Measurements from ENCODE around the gene UXS1.

Gene UXS1

GRCh38 chr2:106065268-106065982, 128.7 kb downstream of the UXS1 start:
- DNase-seq (ENCODE audit: low spot score in 2 of 2) = no peak
- H3K4me1 Mint-ChIP-seq = peaks cover 38% of the 10 kb centered on the region
- peak; percentile 24 for ATAC-seq (replicated peaks; ENCODE audit: extremely low read depth, poor library complexity, severe bottlenecking)
- peaks cover 31% of the 10 kb centered on the region for H3K27me3 Mint-ChIP-seq
- peak overlapping the region; percentile 65 for H3K27ac Mint-ChIP-seq (ENCODE audit: low read depth)
- H3K36me3 Mint-ChIP-seq (ENCODE audit: insufficient read depth) = peaks cover 3% of the 10 kb centered on the region
- H3K9me3 Mint-ChIP-seq = no peaks in the 10 kb centered on the region
- H3K4me3 Mint-ChIP-seq = peak overlapping the region; percentile 72

- H3K36me3 Mint-ChIP-seq (ENCODE audit: insufficient read depth) = peaks cover 3% of the 10 kb centered on the region
- ATAC-seq (replicated peaks; ENCODE audit: extremely low read depth, poor library complexity, severe bottlenecking) = no peak
- H3K9me3 Mint-ChIP-seq = no peaks in the 10 kb centered on the region
- peaks cover 16% of the 10 kb centered on the region for H3K27me3 Mint-ChIP-seq
- H3K4me1 Mint-ChIP-seq = peaks cover 45% of the 10 kb centered on the region
- no peak overlapping the region for H3K27ac Mint-ChIP-seq (ENCODE audit: low read depth)
- no peak for DNase-seq (ENCODE audit: low spot score in 2 of 2)
- no peak overlapping the region for H3K4me3 Mint-ChIP-seq
Measured at GRCh38 chr2:106063181-106063580, 130.9 kb downstream of the UXS1 start.

GRCh38 chr2:106062627-106063026, 131.5 kb downstream of the UXS1 start:
- ATAC-seq (replicated peaks; ENCODE audit: extremely low read depth, poor library complexity, severe bottlenecking) (no peak), DNase-seq (ENCODE audit: low spot score in 2 of 2) (no peak)
- Mint-ChIP-seq H3K4me3 (no peak overlapping the region), H3K27ac (ENCODE audit: low read depth) (no peak overlapping the region), H3K9me3 (no peaks in the 10 kb centered on the region), H3K4me1 (peaks cover 48% of the 10 kb centered on the region), H3K36me3 (ENCODE audit: insufficient read depth) (peaks cover 3% of the 10 kb centered on the region), H3K27me3 (peaks cover 10% of the 10 kb centered on the region)

GRCh38 chr2:106061611-106062349, 132.3 kb downstream of the UXS1 start:
- no peak for ATAC-seq (replicated peaks; ENCODE audit: extremely low read depth, poor library complexity, severe bottlenecking)
- Mint-ChIP-seq H3K36me3 (ENCODE audit: insufficient read depth) (peaks cover 3% of the 10 kb centered on the region), H3K27ac (ENCODE audit: low read depth) (no peak overlapping the region), H3K9me3 (no peaks in the 10 kb centered on the region), H3K4me3 (no peak overlapping the region), H3K4me1 (peaks cover 56% of the 10 kb centered on the region), H3K27me3 (peaks cover 10% of the 10 kb centered on the region)
- no peak for DNase-seq (ENCODE audit: low spot score in 2 of 2)

- Mint-ChIP-seq H3K4me1 (peaks cover 56% of the 10 kb centered on the region), H3K27ac (ENCODE audit: low read depth) (peak overlapping the region; percentile 80), H3K9me3 (no peaks in the 10 kb centered on the region), H3K4me3 (peak overlapping the region; percentile 66), H3K27me3 (no peaks in the 10 kb centered on the region), H3K36me3 (ENCODE audit: insufficient read depth) (peaks cover 3% of the 10 kb centered on the region)
- DNase-seq (ENCODE audit: low spot score in 2 of 2) = no peak
- no peak for ATAC-seq (replicated peaks; ENCODE audit: extremely low read depth, poor library complexity, severe bottlenecking)
Measured at GRCh38 chr2:106059416-106060065, 134.6 kb downstream of the UXS1 start.

- H3K9me3 Mint-ChIP-seq = no peaks in the 10 kb centered on the region
- peak; percentile 62 for ATAC-seq (replicated peaks; ENCODE audit: extremely low read depth, poor library complexity, severe bottlenecking)
- DNase-seq (ENCODE audit: low spot score in 2 of 2) = no peak
- peaks cover 58% of the 10 kb centered on the region for H3K4me1 Mint-ChIP-seq
- peak overlapping the region; percentile 66 for H3K4me3 Mint-ChIP-seq
- H3K27me3 Mint-ChIP-seq = no peaks in the 10 kb centered on the region
- peak overlapping the region; percentile 80 for H3K27ac Mint-ChIP-seq (ENCODE audit: low read depth)
- H3K36me3 Mint-ChIP-seq (ENCODE audit: insufficient read depth) = no peaks in the 10 kb centered on the region
Measured at GRCh38 chr2:106058469-106059137, 135.5 kb downstream of the UXS1 start.

GRCh38 chr2:106057206-106057605, 136.9 kb downstream of the UXS1 start:
- peaks cover 71% of the 10 kb centered on the region for H3K4me1 Mint-ChIP-seq

GRCh38 chr2:106054880-106055655, 139.0 kb downstream of the UXS1 start:
- no peak for DNase-seq (ENCODE audit: low spot score in 2 of 2)
- no peaks in the 10 kb centered on the region for H3K36me3 Mint-ChIP-seq (ENCODE audit: insufficient read depth)
- H3K4me3 Mint-ChIP-seq = no peak overlapping the region
- H3K9me3 Mint-ChIP-seq = no peaks in the 10 kb centered on the region
- no peaks in the 10 kb centered on the region for H3K27me3 Mint-ChIP-seq
- peaks cover 76% of the 10 kb centered on the region for H3K4me1 Mint-ChIP-seq
- ATAC-seq (replicated peaks; ENCODE audit: extremely low read depth, poor library complexity, severe bottlenecking) = no peak
- peak overlapping the region; percentile 70 for H3K27ac Mint-ChIP-seq (ENCODE audit: low read depth)

More at GRCh38 chr2:106057206-106057605, 136.9 kb downstream of the UXS1 start:
- peak overlapping the region; percentile 55 for H3K4me3 Mint-ChIP-seq
- no peaks in the 10 kb centered on the region for H3K36me3 Mint-ChIP-seq (ENCODE audit: insufficient read depth)
- H3K27me3 Mint-ChIP-seq = no peaks in the 10 kb centered on the region
- H3K27ac Mint-ChIP-seq (ENCODE audit: low read depth) = peak overlapping the region; percentile 67
- DNase-seq (ENCODE audit: low spot score in 2 of 2) (peak in 1 of 2 donors; percentile 39), ATAC-seq (replicated peaks; ENCODE audit: extremely low read depth, poor library complexity, severe bottlenecking) (peak; percentile 80)
- no peaks in the 10 kb centered on the region for H3K9me3 Mint-ChIP-seq

GRCh38 chr2:106054321-106054720, 139.8 kb downstream of the UXS1 start:
- Mint-ChIP-seq H3K27ac (ENCODE audit: low read depth) (no peak overlapping the region), H3K4me3 (no peak overlapping the region), H3K36me3 (ENCODE audit: insufficient read depth) (no peaks in the 10 kb centered on the region), H3K27me3 (no peaks in the 10 kb centered on the region), H3K9me3 (no peaks in the 10 kb centered on the region), H3K4me1 (peaks cover 69% of the 10 kb centered on the region)
- ATAC-seq (replicated peaks; ENCODE audit: extremely low read depth, poor library complexity, severe bottlenecking) = no peak
- DNase-seq (ENCODE audit: low spot score in 2 of 2) = no peak

- DNase-seq (ENCODE audit: low spot score in 2 of 2) = no peak
- peak overlapping the region; percentile 63 for H3K27ac Mint-ChIP-seq (ENCODE audit: low read depth)
- H3K9me3 Mint-ChIP-seq = no peaks in the 10 kb centered on the region
- no peaks in the 10 kb centered on the region for H3K27me3 Mint-ChIP-seq
- H3K4me1 Mint-ChIP-seq = peaks cover 61% of the 10 kb centered on the region
- H3K36me3 Mint-ChIP-seq (ENCODE audit: insufficient read depth) = no peaks in the 10 kb centered on the region
- peak overlapping the region; percentile 64 for H3K4me3 Mint-ChIP-seq
- no peak for ATAC-seq (replicated peaks; ENCODE audit: extremely low read depth, poor library complexity, severe bottlenecking)
Measured at GRCh38 chr2:106053581-106053980, 140.5 kb downstream of the UXS1 start.

- peak overlapping the region; percentile 63 for H3K27ac Mint-ChIP-seq (ENCODE audit: low read depth)
- no peaks in the 10 kb centered on the region for H3K36me3 Mint-ChIP-seq (ENCODE audit: insufficient read depth)
Measured at GRCh38 chr2:106053116-106053515, 141.0 kb downstream of the UXS1 start.

GRCh38 chr2:106044859-106045258, 149.2 kb downstream of the UXS1 start:
- H3K4me1 Mint-ChIP-seq = no peaks in the 10 kb centered on the region
- DNase-seq (ENCODE audit: low spot score in 2 of 2) (no peak), ATAC-seq (replicated peaks; ENCODE audit: extremely low read depth, poor library complexity, severe bottlenecking) (no peak)
- H3K27ac Mint-ChIP-seq (ENCODE audit: low read depth) = no peak overlapping the region
- no peaks in the 10 kb centered on the region for H3K9me3 Mint-ChIP-seq
- H3K27me3 Mint-ChIP-seq = no peaks in the 10 kb centered on the region
- no peaks in the 10 kb centered on the region for H3K36me3 Mint-ChIP-seq (ENCODE audit: insufficient read depth)
- no peak overlapping the region for H3K4me3 Mint-ChIP-seq

More at GRCh38 chr2:106053116-106053515, 141.0 kb downstream of the UXS1 start:
- Mint-ChIP-seq H3K9me3 (no peaks in the 10 kb centered on the region), H3K4me3 (peak overlapping the region; percentile 64), H3K27me3 (no peaks in the 10 kb centered on the region), H3K4me1 (peaks cover 57% of the 10 kb centered on the region)
- DNase-seq (ENCODE audit: low spot score in 2 of 2) (peak in 1 of 2 donors; percentile 26), ATAC-seq (replicated peaks; ENCODE audit: extremely low read depth, poor library complexity, severe bottlenecking) (peak; percentile 77)
